ENCODE measurements around the gene SPAST.
"Not testable (repeated sequence)": the region's sequence is repeated elsewhere in the genome, so short reads cannot be mapped to it uniquely, and the experiment has no call there.

SPAST gene

DNA sequence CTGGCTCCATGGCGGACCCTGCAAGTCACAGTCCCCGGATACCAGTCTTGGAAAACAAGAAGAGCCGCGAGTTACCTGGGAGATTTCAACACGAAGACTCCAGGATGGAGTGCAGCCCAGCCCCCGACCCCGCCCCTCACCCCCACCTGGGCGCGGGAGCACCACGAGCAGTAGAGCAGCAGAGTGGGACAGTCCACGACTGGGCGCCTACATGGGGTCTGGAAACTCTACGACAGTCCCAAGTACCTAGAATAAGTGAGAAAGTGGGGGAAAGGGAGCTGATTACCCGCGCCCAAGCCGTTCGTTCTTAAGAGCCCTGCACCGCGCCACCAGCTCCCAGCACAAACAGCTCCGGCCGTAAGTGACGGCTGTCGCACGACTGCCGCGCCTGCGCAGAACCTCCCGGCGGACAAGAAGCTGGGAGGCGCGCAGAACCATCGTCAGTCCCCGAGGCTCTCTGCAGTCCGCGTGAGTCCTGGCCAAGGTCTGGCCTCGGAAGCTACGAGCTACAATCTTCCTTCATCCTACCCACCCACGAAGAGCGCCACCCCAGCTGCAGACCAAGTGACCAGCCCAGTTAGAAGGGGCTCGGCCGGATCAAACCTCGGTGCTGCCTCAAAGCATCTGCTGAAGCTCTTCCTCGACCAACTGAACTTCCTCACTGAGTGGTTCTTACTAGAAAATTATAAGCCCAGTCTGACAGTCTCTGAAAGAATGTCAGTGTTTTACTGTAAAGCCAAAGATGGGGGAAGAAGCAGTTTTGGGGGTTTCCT, 23.7 kb upstream of the SPAST start, which contains the start of gene DPY30:
DPY30 (minus strand) TSS at position 359 of the 773 bp plus-strand sequence; CDS start at position 10, 349 bp downstream.
- peak within 1 kb of the TSS; percentile 72 for H2AFZ ChIP-seq (ENCODE audit: low read depth, low read length)
- H4K91ac ChIP-seq (ENCODE audit: low read length): peak within 1 kb of the TSS; percentile 83
- peak within 1 kb of the TSS; percentile 95 for H3K9ac ChIP-seq (ENCODE audit: low read length)
- peak within 1 kb of the TSS; percentile 86 for H3K27ac ChIP-seq (ENCODE audit: low read length, poor library complexity, severe bottlenecking)
- no peak within 1 kb of the TSS for H2BK12ac ChIP-seq (ENCODE audit: low read length in 2 of 2)
- peak within 1 kb of the TSS; percentile 94 for H3K4me2 ChIP-seq (ENCODE audit: low read length, poor library complexity, severe bottlenecking)
- H3K9me3 ChIP-seq (ENCODE audit: control insufficient read depth, low read length): no peaks in the 10 kb centered on the region
- H2BK15ac ChIP-seq (ENCODE audit: low read depth, poor library complexity, severe bottlenecking): peak within 1 kb of the TSS; percentile 69
- peaks cover 2 to 18% of the 10 kb centered on the region in 2 experiments for H3K36me3 ChIP-seq (ENCODE audit: control insufficient read depth in 1 of 2, insufficient read depth in 2 of 2, low read depth in 1 of 2, low read length in 2 of 2)
- H4K8ac ChIP-seq (ENCODE audit: low read length): peak within 1 kb of the TSS; percentile 99
- DNase-seq: peak; percentile 94
- peaks cover 7% of the 10 kb centered on the region for H3K4me1 ChIP-seq (ENCODE audit: control insufficient read depth, insufficient read depth, low read depth, low read length)
- peaks cover 4% of the 10 kb centered on the region for H3K79me1 ChIP-seq (replicated peaks; ENCODE audit: low read length, poor library complexity, severe bottlenecking)
- no peak within 1 kb of the TSS for H3K23ac ChIP-seq (ENCODE audit: low read length in 2 of 2)
- H2AK5ac ChIP-seq (ENCODE audit: low read length, severe bottlenecking): no peak within 1 kb of the TSS
- H2BK120ac ChIP-seq (ENCODE audit: low read depth, low read length): peak within 1 kb of the TSS; percentile 61
- no peak within 1 kb of the TSS for H3K14ac ChIP-seq (ENCODE audit: low read length in 2 of 2)
- peak within 1 kb of the TSS in 1 of 2 experiments; percentile 83 for H3K18ac ChIP-seq (ENCODE audit: low read depth in 1 of 2, low read length in 2 of 2)
- peak within 1 kb of the TSS in 1 of 2 experiments; percentile 64 for H3K4ac ChIP-seq (ENCODE audit: low read depth in 1 of 2, low read length in 2 of 2)
- no peak within 1 kb of the TSS for H2BK5ac ChIP-seq (ENCODE audit: low read depth, low read length, poor library complexity, severe bottlenecking)
- peak within 1 kb of the TSS; percentile 61 to 96 for H3K4me3 ChIP-seq (ENCODE audit: insufficient read depth in 1 of 2, low read depth in 1 of 2, low read length in 2 of 2)
- under 1% methylated on average over 36 of the region's 43 CpGs for WGBS
- no peaks in the 10 kb centered on the region for H3K27me3 ChIP-seq (ENCODE audit: control insufficient read depth in 1 of 2, insufficient read depth in 1 of 2, low read length in 2 of 2)

DNA sequence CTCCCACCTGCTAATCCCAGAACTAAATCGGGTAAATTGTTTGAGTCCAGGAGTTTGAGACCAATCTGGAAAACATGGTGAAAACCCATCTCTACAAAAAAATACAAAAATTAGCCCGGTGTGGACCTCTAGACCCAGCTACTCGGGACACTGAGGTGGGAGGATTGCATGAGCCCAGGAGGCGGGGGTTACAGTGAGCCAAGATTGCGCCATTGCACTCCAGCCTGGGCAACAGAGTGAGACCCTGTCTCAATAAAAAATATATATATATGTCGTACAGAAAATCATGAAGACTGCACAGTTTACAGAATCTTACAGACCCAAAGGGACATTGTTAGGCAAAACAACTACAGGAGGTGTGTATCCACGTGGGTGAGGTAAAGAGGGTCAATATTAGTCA, 19.8 kb upstream of the SPAST start:
- WGBS: 100% methylated on average over 3 of the region's 7 CpGs
- no peaks in the 10 kb centered on the region for H3K27me3 ChIP-seq (ENCODE audit: control insufficient read depth in 1 of 2, insufficient read depth in 1 of 2, low read length in 2 of 2)
- no peak overlapping the region for H3K4me2 ChIP-seq (ENCODE audit: low read length, poor library complexity, severe bottlenecking)
- no peak overlapping the region for H3K18ac ChIP-seq (ENCODE audit: low read depth in 1 of 2, low read length in 2 of 2)
- no peak overlapping the region for H4K91ac ChIP-seq (ENCODE audit: low read length)
- H3K79me1 ChIP-seq (replicated peaks; ENCODE audit: low read length, poor library complexity, severe bottlenecking): no peaks in the 10 kb centered on the region
- no peaks in the 10 kb centered on the region for H3K36me3 ChIP-seq (ENCODE audit: control insufficient read depth in 1 of 2, insufficient read depth in 2 of 2, low read depth in 1 of 2, low read length in 2 of 2)
- no peak overlapping the region for H3K14ac ChIP-seq (ENCODE audit: low read length in 2 of 2)
- no peak overlapping the region for H3K9ac ChIP-seq (ENCODE audit: low read length)
- DNase-seq: no peak
- H2BK15ac ChIP-seq (ENCODE audit: low read depth, poor library complexity, severe bottlenecking): no peak overlapping the region
- H3K4me1 ChIP-seq (ENCODE audit: control insufficient read depth, insufficient read depth, low read depth, low read length): peaks cover 2% of the 10 kb centered on the region
- H2BK5ac ChIP-seq (ENCODE audit: low read depth, low read length, poor library complexity, severe bottlenecking): no peak overlapping the region
- H4K8ac ChIP-seq (ENCODE audit: low read length): no peak overlapping the region
- no peak overlapping the region for H3K27ac ChIP-seq (ENCODE audit: low read length, poor library complexity, severe bottlenecking)
- H2AK5ac ChIP-seq (ENCODE audit: low read length, severe bottlenecking): no peak overlapping the region
- no peak overlapping the region for H2AFZ ChIP-seq (ENCODE audit: low read depth, low read length)
- no peaks in the 10 kb centered on the region for H3K9me3 ChIP-seq (ENCODE audit: control insufficient read depth, low read length)
- H3K4me3 ChIP-seq (ENCODE audit: insufficient read depth in 1 of 2, low read depth in 1 of 2, low read length in 2 of 2): no peak overlapping the region
- no peak overlapping the region for H3K4ac ChIP-seq (ENCODE audit: low read depth in 1 of 2, low read length in 2 of 2)
- H2BK12ac ChIP-seq (ENCODE audit: low read length in 2 of 2): no peak overlapping the region
- H2BK120ac ChIP-seq (ENCODE audit: low read depth, low read length): no peak overlapping the region
- no peak overlapping the region for H3K23ac ChIP-seq (ENCODE audit: low read length in 2 of 2)

DNA sequence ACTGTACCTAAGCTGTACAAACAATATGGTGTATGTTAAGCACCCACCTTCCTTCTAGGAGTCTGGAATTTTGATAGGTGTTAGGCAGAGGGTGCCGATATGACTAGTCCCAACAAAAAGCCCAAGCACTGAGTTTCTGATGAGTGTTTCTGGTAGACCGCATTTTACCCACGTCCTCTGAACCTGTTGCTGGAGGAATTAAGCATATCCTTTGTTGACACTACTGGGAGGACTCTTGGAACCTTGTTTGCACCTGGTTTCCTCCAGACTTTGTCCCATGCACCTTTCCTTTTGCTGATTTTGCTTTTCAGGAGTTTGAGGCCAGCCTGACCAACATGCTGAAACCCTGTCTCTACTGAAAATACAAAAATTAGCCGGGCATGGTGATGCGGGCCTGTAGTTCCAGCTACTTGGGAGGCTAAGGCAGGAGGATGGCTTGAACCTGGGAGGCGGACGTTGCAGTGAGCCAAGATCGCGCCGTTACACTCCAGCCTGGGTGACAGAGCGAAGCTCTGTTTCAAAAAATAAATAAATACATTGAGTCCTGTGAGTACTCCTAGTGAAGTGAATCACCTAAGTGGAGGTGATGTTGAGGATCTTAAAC, 11.4 kb upstream of the SPAST start:
- no peak overlapping the region for H2BK120ac ChIP-seq (ENCODE audit: low read depth, low read length)
- H2AFZ ChIP-seq (ENCODE audit: low read depth, low read length): no peak overlapping the region
- no peaks in the 10 kb centered on the region for H3K36me3 ChIP-seq (ENCODE audit: control insufficient read depth in 1 of 2, insufficient read depth in 2 of 2, low read depth in 1 of 2, low read length in 2 of 2)
- H3K9me3 ChIP-seq (ENCODE audit: control insufficient read depth, low read length): no peaks in the 10 kb centered on the region
- no peak overlapping the region for H3K9ac ChIP-seq (ENCODE audit: low read length)
- H2BK12ac ChIP-seq (ENCODE audit: low read length in 2 of 2): no peak overlapping the region
- H3K27ac ChIP-seq (ENCODE audit: low read length, poor library complexity, severe bottlenecking): no peak overlapping the region
- no peak overlapping the region for H3K4me3 ChIP-seq (ENCODE audit: insufficient read depth in 1 of 2, low read depth in 1 of 2, low read length in 2 of 2)
- H3K14ac ChIP-seq (ENCODE audit: low read length in 2 of 2): no peak overlapping the region
- WGBS: 98% methylated on average over 11 of the region's 11 CpGs
- H3K4me2 ChIP-seq (ENCODE audit: low read length, poor library complexity, severe bottlenecking): no peak overlapping the region
- H4K8ac ChIP-seq (ENCODE audit: low read length): no peak overlapping the region
- H2BK5ac ChIP-seq (ENCODE audit: low read depth, low read length, poor library complexity, severe bottlenecking): no peak overlapping the region
- H3K4ac ChIP-seq (ENCODE audit: low read depth in 1 of 2, low read length in 2 of 2): no peak overlapping the region
- no peak overlapping the region for H2AK5ac ChIP-seq (ENCODE audit: low read length, severe bottlenecking)
- no peak overlapping the region for H3K23ac ChIP-seq (ENCODE audit: low read length in 2 of 2)
- no peak for DNase-seq
- H3K4me1 ChIP-seq (ENCODE audit: control insufficient read depth, insufficient read depth, low read depth, low read length): no peaks in the 10 kb centered on the region
- no peak overlapping the region for H4K91ac ChIP-seq (ENCODE audit: low read length)
- no peak overlapping the region for H2BK15ac ChIP-seq (ENCODE audit: low read depth, poor library complexity, severe bottlenecking)
- no peak overlapping the region for H3K18ac ChIP-seq (ENCODE audit: low read depth in 1 of 2, low read length in 2 of 2)
- H3K79me1 ChIP-seq (replicated peaks; ENCODE audit: low read length, poor library complexity, severe bottlenecking): no peaks in the 10 kb centered on the region
- H3K27me3 ChIP-seq (ENCODE audit: control insufficient read depth in 1 of 2, insufficient read depth in 1 of 2, low read length in 2 of 2): no peaks in the 10 kb centered on the region

DNA sequence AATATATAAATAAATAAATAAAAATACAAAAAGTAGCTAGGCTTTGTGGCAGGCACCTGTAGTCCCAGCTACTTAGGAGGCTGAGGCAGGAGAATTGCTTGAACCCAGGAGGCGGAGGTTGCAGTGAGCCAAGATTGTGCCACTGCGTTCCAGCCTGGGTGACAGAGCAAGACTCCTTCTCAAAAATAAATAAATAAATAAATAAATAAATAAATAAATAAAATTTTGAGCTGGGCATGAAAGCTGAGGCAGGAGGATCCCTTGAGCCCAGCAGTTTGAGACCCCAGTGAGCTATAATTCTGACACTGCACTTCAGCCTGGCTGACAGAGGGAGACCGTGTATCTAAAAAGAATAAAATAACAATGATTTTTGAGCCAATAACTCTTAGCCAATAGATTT, 8.8 kb upstream of the SPAST start:
- not testable (repeated sequence) for DNase-seq; H2AK5ac ChIP-seq (ENCODE audit: low read length, severe bottlenecking); H2AFZ ChIP-seq (ENCODE audit: low read depth, low read length); H2BK120ac ChIP-seq (ENCODE audit: low read depth, low read length); H3K27me3 ChIP-seq (ENCODE audit: control insufficient read depth in 1 of 2, insufficient read depth in 1 of 2, low read length in 2 of 2); H4K91ac ChIP-seq (ENCODE audit: low read length); H2BK5ac ChIP-seq (ENCODE audit: low read depth, low read length, poor library complexity, severe bottlenecking); H3K23ac ChIP-seq (ENCODE audit: low read length in 2 of 2); H3K18ac ChIP-seq (ENCODE audit: low read depth in 1 of 2, low read length in 2 of 2); H3K4me2 ChIP-seq (ENCODE audit: low read length, poor library complexity, severe bottlenecking); H2BK15ac ChIP-seq (ENCODE audit: low read depth, poor library complexity, severe bottlenecking); H3K9me3 ChIP-seq (ENCODE audit: control insufficient read depth, low read length); H3K4me1 ChIP-seq (ENCODE audit: control insufficient read depth, insufficient read depth, low read depth, low read length); H2BK12ac ChIP-seq (ENCODE audit: low read length in 2 of 2); H3K4ac ChIP-seq (ENCODE audit: low read depth in 1 of 2, low read length in 2 of 2); H3K9ac ChIP-seq (ENCODE audit: low read length); H3K79me1 ChIP-seq (replicated peaks; ENCODE audit: low read length, poor library complexity, severe bottlenecking); H3K27ac ChIP-seq (ENCODE audit: low read length, poor library complexity, severe bottlenecking); H3K36me3 ChIP-seq (ENCODE audit: control insufficient read depth in 1 of 2, insufficient read depth in 2 of 2, low read depth in 1 of 2, low read length in 2 of 2); H3K14ac ChIP-seq (ENCODE audit: low read length in 2 of 2); H3K4me3 ChIP-seq (ENCODE audit: insufficient read depth in 1 of 2, low read depth in 1 of 2, low read length in 2 of 2); H4K8ac ChIP-seq (ENCODE audit: low read length)
- WGBS: 100% methylated on average over 1 of the region's 3 CpGs
